Lower lobe of right lung (tissue), 2 donors: ENCODE results near the gene ALDH1A1. TPM values are rescaled to one million over a fixed set of nuclear protein-coding genes. Genes with fewer than 3 reads are reported as not detected.
A peak's percentile ranks its signal among the peaks of the same experiment; 100 is the strongest.

Source experiments
- ATAC-seq, 2 donors: fragments of 200-7000 bp; cut with Tn5 transposase; one replicate each; pipeline ENCODE4 v1.9.1; 2020 to 2022; ENCODE audit warnings: mild to moderate bottlenecking in 2 of 2, moderate library complexity in 2 of 2
- DNase-seq: peaks from one replicate; pipeline ENCODE4 v3.0.0-alpha.2; 2020
- H3K27ac ChIP-seq: fragments of 200-600 bp; one replicate; pipeline ENCODE4 v1.8.0; 2022
- H3K27me3 ChIP-seq: fragments of 200-600 bp; one replicate; pipeline ENCODE4 v1.8.0; 2022; ENCODE audit warnings: low read depth
- H3K36me3 ChIP-seq: fragments of 200-600 bp; one replicate; pipeline ENCODE4 v1.8.0; 2022; ENCODE audit warnings: mild to moderate bottlenecking
- H3K4me1 ChIP-seq: fragments of 200-600 bp; one replicate; pipeline ENCODE4 v1.8.0; 2022
- H3K4me3 ChIP-seq: fragments of 200-600 bp; one replicate; pipeline ENCODE4 v1.8.0; 2022; ENCODE audit warnings: mild to moderate bottlenecking
- H3K9me3 ChIP-seq: fragments of 200-600 bp; one replicate; pipeline ENCODE4 v1.8.0; 2022
- intact Hi-C: fragments of 100-400 bp; cut with DNase I; formaldehyde crosslinking; loops from one replicate; pipeline ENCODE4 v1.11.0; 2022
- total RNA-seq: library from RNA; stranded (reverse); fragmentation: NEBNext Ultra II Directional; extraction: Animal tissue kit (Norgen Biotek cat#: 25700); gene quantifications from one replicate; pipeline ENCODE4 v1.2.1, GENCODE V29; 2021
- TF ChIP-seq, protein P1 (sequence below): fragments of 200-600 bp; IDR thresholded peaks from one replicate; pipeline ENCODE4 v1.8.0; 2022; ENCODE audit warnings: antibody characterized with exemption, mild to moderate bottlenecking
- donor health status: DM: no; HTN: yes; CAD: no; lungs with severe emphysema.

ALDH1A1 gene
- total RNA-seq, 1 donor from 2014 or later: 238 TPM

DNA sequence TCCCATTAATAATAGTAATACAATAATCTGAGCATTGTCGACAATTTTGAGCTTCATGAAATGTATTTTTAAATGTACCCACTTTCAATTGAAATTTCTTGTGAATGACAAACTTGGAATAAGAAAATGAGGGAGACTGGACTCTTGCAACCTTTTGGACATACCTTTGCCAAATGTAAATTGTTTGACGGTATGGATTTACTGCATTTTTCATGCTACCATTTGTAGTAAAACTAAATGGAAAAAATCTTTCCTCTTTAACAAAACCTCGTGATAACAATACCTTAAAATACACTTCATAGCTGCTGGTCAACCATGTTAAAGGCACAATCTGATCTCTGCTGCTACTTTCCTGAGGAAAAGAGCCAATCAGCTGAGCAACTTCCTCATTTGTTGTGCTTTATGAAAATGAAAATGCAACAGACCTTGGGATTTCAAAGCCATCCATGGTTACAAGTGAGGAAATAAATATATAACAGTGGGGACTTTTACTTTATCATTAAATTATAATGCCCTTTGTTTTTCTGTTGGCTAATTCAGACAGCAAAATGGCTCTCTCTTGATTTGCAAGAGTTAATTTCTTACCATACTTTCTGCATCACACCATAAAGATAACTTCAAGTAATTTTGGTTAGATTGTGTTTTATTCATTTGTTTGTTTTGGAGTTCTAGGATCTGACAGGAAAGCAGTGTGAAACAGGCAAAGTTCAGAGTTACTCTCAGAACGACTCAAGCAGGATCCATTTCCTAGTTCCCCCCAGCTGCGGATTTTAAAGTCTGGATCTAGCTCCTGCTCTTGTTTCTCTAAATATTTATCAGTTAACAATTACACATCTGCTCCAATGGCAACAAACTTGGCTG, 1.1 kb downstream of the ALDH1A1 start:
- TF ChIP-seq, protein P1, sequence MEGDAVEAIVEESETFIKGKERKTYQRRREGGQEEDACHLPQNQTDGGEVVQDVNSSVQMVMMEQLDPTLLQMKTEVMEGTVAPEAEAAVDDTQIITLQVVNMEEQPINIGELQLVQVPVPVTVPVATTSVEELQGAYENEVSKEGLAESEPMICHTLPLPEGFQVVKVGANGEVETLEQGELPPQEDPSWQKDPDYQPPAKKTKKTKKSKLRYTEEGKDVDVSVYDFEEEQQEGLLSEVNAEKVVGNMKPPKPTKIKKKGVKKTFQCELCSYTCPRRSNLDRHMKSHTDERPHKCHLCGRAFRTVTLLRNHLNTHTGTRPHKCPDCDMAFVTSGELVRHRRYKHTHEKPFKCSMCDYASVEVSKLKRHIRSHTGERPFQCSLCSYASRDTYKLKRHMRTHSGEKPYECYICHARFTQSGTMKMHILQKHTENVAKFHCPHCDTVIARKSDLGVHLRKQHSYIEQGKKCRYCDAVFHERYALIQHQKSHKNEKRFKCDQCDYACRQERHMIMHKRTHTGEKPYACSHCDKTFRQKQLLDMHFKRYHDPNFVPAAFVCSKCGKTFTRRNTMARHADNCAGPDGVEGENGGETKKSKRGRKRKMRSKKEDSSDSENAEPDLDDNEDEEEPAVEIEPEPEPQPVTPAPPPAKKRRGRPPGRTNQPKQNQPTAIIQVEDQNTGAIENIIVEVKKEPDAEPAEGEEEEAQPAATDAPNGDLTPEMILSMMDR: no peak
- Histone ChIP-seq H3K9me3 (no peaks in the 10 kb centered on the region), H3K36me3 (no peaks in the 10 kb centered on the region), H3K4me1 (peaks cover 42% of the 10 kb centered on the region), H3K27me3 (no peaks in the 10 kb centered on the region), H3K4me3 (peak overlapping the region; percentile 45), H3K27ac (peak overlapping the region; percentile 74)
- DNase-seq: no peak
- intact Hi-C loops: no loop called here
- peak; percentile 40 to 41 for ATAC-seq

DNA sequence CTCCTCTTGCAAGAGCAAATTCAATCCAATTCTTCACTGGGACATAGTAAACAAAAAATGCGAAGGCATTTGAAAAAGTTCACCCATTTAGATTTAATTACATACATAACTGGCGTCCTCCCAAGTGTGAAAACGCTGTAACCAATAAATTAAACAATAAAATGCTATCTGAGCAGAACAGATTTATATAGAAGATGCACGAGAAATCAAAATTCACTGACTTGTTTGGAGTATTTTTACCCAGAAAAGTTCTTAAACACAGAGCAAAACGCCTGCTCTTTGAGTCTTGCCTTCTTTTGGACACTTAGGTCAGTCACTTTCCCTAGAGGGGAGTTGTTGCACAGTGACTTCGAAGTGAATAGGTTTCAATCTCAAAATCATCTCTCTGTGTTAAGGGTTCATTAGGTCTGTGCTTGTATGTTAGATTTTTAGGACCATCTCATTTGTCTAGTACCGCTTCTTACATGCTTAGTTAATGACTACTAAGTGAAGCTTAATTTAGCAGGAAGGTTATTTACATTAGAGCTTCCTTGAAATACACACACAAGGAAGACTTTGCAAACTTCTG, 1.9 kb downstream of the ALDH1A1 start:
- Histone ChIP-seq H3K4me3 (peak overlapping the region; percentile 45), H3K27me3 (no peaks in the 10 kb centered on the region), H3K9me3 (no peaks in the 10 kb centered on the region), H3K27ac (peak overlapping the region; percentile 74), H3K4me1 (peaks cover 49% of the 10 kb centered on the region), H3K36me3 (no peaks in the 10 kb centered on the region)
- TF ChIP-seq, protein P1: no peak
- ATAC-seq (no peak), DNase-seq (no peak)
- intact Hi-C loops: no loop called here

DNA sequence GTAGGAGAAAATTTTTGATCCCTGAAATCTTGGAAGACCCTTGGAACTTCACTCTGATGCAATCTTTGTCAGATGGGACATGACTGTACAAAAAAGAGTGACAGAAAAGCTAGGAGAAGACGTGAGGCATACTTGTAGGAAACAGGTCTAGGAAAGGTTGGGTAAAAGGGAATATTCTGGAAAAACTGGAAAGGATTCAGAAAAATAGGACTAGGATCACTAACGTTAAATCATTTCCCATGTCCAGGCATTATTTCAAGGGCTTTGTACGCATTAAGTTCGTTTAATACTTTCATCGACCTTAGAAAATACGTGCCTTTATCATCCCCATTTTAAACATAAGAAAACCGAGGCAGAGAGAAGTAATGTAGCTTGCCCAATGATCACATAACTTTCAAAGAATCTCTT, 2.9 kb downstream of the ALDH1A1 start:
- peak overlapping the region; percentile 45 for H3K4me3 ChIP-seq
- peaks cover 43% of the 10 kb centered on the region for H3K4me1 ChIP-seq
- H3K9me3 ChIP-seq: no peaks in the 10 kb centered on the region
- TF ChIP-seq, protein P1: no peak
- no peaks in the 10 kb centered on the region for H3K36me3 ChIP-seq
- ATAC-seq (no peak), DNase-seq (no peak)
- H3K27ac ChIP-seq: peak overlapping the region; percentile 19
- intact Hi-C loops: no loop called here
- H3K27me3 ChIP-seq: no peaks in the 10 kb centered on the region

DNA sequence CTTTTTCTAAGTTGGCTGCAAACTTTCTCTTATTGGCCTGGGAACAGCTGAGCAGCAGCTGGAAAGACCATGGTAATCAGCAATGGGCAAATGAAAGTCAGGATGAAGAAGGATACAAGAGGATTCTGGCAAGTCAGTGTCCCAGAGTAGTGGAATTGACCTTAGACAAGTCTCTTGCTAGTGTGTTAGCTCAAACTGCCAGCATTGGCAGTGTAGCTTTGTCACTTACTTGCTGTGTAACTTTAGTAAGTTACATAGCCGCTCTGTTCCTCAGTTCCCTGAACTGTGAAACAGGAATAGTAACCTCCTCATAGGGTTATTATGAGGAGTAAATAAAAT, 3.6 kb downstream of the ALDH1A1 start:
- DNase-seq: no peak
- Histone ChIP-seq H3K36me3 (no peaks in the 10 kb centered on the region), H3K27ac (peak overlapping the region; percentile 46), H3K9me3 (no peaks in the 10 kb centered on the region), H3K4me1 (peaks cover 40% of the 10 kb centered on the region), H3K4me3 (peak overlapping the region; percentile 45), H3K27me3 (no peaks in the 10 kb centered on the region)
- no peak for ATAC-seq
- TF ChIP-seq, protein P1: no peak
- intact Hi-C loops: no loop called here

DNA sequence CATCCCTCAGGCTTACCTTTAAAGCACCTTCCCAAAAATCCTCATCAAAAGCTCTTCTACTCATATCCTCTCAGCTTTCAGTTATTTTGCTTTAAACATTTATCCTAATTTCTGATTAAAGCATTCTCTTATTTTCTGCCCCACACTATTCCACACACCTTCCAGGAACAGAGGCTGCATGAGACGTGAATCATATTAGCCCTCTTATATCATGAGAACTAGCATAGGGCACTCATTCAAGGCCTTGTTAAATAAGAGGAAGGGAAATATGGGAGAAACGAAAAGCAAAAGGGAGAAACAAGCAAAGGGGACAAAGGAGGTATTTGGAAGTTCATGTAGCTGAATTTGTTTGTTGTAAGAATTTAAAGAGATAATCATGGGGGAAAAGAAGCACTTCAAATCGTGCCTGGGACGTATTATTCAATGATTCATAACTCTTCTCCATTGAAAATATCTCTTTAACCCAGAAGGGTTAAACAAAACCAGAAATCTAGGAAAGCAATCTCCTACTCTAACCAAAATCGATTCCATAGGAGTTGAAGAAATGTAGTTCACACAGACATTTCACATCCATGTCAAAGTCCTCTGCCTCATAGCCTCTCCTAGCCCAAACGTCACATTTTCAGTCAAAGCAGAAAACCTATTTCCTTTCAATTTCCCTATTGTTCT, 4.1 kb downstream of the ALDH1A1 start:
- TF ChIP-seq, protein P1: no peak
- Histone ChIP-seq H3K36me3 (no peaks in the 10 kb centered on the region), H3K27ac (peak overlapping the region; percentile 46), H3K4me1 (peaks cover 40% of the 10 kb centered on the region), H3K4me3 (peak overlapping the region; percentile 45), H3K27me3 (no peaks in the 10 kb centered on the region), H3K9me3 (no peaks in the 10 kb centered on the region)
- intact Hi-C loops: no loop called here
- no peak for DNase-seq
- peak in 1 of 2 donors; percentile 49 for ATAC-seq
